GM21619 (cell line): ENCODE results near the gene MYO16.
A peak's percentile ranks its signal among the peaks of the same experiment; 100 is the strongest.
"Not testable (repeated sequence)": the region's sequence is repeated elsewhere in the genome, so short reads cannot be mapped to it uniquely, and the experiment has no call there.

Source experiments
- ATAC-seq: cut with Tn5 transposase; IDR thresholded peaks from one replicate; pipeline ENCODE4 v1.9.1; 2021; ENCODE audit not compliant: unreplicated experiment

Gene MYO16

GRCh38 chr13:108877300-108877699 lies 247.9 kb downstream of the MYO16 start:
- ATAC-seq, result no peak

DNA sequence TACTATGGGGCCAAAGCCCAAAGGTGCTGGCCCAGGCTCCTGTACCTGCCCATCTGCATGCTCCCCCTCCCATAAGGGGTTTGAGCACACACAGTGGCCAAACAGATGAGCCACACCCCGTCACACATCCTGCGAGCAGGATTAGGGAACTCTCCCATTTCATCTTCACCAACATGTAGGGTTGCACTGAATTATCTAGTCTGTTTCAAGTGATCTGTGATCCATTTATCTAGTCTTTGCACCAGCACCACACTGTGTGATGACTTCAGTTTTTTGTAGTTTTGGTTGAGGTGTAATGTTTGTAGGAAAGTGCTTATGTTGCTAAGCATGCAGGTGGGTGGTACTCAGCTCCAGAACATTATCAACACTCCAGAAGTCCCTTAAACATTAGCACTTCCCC lies 249.3 kb downstream of the MYO16 start:
- no peak for ATAC-seq

DNA sequence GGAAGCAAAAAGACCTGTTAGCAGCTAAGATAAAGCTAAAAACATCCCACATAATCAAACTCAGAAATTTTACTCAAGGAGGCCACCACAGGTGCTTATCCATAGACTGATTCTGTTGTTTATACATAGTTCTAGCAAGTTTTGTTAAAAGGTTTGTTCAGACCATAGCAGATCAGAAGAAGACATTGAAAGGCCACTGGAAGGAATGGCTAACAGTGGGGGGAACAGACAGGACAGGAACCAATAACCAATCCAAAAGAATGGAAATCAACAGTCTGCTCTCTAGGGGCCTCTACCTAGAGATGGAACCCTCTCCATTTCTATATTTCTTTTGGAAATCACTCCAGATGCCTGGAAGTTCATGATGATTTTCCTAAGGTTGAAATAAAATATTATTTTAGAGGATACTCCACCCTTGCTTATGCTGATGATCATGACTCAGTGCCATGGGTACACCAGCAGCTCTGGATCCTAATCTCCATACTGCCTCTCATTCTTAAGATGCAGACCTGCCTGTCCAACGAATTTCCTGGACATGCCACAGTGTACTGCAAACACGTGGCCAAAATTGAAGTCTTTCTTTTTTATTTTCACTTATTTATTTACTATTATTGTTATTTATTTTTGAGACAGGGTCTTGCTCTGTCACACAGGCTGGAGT lies 260.0 kb downstream of the MYO16 start:
- ATAC-seq, result no peak

DNA sequence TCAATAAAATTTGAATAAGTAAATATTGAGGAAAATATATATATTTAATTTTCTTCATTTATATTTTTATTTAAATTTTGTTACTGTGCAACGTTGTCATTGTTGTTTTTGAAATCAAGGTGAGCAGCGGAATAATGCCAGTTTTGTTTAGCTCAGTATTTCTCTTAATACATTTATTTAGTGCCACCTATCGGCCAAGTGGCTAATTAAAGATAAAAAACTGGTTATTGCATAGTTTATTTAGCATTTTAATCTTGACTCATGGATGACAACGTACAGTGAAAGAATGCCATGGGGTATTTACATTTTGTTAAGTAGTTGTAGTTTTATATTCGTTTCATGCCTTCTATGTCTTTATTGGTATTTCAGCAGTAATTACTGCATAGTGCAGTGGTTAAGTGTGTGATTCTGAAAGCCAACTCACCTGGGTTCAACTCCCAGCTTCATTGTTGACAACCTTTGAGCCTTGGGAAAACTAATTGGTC lies 265.9 kb downstream of the MYO16 start:
- no peak for ATAC-seq

DNA sequence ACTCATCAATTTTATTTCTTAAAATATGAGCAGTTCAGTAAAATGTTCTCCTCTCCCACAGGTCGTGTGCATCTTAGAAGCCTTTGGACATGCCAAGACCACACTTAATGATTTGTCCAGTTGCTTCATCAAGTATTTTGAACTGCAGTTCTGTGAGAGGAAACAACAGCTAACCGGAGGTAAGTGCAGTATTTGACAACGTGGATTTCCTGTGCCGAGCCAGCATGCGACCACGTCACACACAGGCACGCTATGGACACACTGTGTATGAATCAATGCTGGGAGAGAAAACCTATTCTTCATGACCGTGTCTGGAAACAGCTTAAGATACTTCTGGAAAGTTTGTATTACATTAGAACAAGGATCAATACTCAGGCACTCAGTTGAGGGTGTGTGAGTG lies 268.5 kb downstream of the MYO16 start:
- ATAC-seq, result peak; percentile 54

GRCh38 chr13:108902405-108903155 lies 273.2 kb downstream of the MYO16 start:
- ATAC-seq, result no peak

DNA sequence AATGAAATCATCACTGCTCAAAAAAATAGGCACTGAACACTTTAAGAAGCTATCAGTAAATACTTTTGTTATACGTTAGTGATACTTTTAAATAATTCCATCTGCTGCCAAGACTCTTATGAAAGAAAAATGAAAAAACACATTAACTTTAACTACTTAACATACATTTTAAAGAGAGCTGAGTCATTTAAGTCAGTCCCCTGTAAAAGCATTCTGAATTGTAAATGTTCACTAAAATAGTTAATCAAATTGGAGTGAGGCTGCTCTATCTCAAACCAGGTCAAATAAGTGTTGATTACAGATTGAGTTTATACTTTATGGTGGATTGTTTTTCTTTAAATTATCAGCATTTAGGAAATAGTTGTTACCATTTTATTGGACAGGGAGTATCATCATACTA lies 274.2 kb downstream of the MYO16 start:
- no peak for ATAC-seq

- no peak for ATAC-seq
These were observed 282.4 kb downstream of the MYO16 start for GRCh38 chr13:108911807-108912206.

GRCh38 chr13:108913731-108914130 lies 284.3 kb downstream of the MYO16 start:
- ATAC-seq, result not testable (repeated sequence)

DNA sequence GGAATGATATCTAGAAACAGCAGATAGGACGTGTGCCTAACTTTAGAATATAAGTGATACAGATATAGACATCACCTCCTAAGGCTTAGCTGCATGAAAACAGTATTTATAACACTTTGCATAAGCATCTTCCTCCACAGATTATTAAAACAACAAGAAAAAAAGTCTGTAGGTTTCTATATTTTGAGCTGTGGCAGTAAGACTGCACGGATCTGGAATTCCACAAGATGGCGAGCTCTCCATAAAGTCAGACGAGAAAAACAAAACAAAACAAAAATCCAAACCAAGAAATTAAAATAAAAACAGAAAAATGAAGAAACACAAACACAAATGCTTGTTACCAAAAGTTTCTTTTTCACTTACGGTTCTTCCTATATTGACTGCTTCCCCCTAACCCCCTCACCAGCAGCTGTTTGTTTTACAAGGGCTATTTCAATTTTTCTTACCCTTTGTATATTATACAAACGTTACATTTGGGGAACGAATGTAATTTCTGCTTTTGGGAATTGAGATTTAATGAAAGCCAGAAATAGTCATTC lies 285.8 kb downstream of the MYO16 start:
- ATAC-seq, result no peak

- ATAC-seq, result peak; percentile 86
These were observed 286.5 kb downstream of the MYO16 start for GRCh38 chr13:108915634-108916512.

DNA sequence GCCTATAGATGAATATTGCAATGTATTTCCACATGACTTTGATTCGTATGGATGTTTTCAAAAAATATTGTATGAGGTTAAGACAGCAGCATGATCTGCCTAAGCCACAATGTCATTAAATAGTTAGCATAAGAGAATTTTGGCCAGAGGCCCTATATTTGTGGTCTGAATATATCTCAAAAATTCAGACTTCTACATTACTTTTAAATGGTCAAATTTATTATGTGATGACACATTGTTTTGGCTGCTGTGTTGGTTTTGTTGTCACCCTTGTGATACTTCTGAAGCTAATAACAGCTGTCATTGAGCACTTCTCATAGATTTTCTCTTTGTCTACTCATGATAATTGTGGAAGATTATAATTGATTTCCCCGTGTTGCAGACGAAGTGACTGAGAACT lies 288.2 kb downstream of the MYO16 start:
- no peak for ATAC-seq

DNA sequence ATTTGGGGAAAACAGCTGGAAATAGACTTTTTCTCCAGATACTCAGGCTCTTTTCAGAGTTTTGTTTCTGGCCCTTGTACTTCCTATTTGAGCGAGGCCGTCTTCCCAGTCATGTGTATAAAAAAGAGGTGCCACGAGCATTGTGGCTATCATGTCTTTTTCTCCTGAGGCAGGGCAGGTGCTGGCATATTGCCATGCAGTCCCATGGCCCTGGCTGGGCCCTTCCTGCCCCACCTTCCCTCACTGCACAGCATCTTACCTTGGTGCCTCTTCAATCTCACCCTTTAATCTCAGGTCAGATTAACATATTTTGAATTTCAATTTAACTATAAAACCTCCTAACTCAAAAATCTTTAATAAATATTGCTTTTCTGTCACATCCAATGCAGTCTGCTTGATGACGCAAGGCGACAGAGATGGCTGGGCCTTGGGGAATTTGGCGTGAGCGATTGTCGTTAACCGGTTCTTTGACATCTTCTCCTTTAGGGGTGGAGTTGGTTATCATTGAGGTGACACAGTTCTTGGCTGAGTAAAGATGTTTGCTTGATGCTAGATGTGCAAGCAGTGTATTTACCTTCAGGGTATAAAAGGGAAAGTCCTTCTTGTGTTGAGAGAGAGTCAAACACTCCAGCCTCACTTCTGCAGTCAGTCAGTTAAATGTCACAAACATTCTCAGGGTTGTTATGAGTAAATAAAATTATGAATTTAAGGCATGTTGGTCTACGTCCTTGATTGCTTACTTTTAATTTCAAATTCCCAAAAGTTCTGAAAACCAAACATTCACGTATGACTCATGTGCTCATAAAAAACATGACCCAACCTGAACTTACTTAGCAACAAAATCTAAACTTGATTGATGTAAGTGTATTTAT lies 289.9 kb downstream of the MYO16 start:
- ATAC-seq, result no peak

DNA sequence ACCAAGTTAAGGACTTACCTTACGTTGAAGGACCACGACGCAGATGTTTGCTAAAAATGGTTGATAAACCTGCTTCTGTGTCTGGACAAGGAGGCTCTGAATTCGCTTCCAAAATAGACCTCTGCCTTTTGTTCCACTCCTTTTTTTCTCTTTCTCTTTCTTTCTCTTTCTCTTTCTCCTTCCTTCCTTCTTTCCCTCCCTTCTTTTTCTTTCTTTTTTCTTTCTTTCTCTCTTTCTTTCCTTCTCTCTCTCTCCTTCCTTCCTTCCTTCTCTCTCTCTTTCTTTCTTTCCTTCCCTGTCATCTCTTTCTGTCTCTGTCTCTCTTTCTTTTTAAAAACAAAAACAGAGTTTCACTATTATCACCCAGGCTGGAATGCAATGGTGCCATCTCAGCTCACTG lies 290.7 kb downstream of the MYO16 start:
- ATAC-seq, result no peak

DNA sequence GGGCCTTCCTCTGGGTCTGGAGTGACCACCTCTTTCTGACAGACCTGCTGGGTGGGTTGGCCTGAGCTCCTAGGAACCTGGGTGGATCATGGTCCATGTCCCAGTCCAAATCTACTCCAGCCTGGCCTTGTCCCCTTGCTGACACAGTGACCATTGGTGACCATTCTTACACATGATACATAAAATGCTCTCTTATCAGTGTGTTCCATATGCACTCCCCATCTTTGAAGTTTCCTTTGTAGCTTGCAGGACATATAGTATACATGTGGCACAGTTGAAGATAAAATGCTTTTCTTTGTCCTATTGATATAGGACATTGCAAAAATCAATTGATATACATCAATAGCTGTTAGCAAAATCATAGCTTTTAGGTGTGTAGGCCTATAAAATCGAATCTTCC lies 291.8 kb downstream of the MYO16 start:
- no peak for ATAC-seq

DNA sequence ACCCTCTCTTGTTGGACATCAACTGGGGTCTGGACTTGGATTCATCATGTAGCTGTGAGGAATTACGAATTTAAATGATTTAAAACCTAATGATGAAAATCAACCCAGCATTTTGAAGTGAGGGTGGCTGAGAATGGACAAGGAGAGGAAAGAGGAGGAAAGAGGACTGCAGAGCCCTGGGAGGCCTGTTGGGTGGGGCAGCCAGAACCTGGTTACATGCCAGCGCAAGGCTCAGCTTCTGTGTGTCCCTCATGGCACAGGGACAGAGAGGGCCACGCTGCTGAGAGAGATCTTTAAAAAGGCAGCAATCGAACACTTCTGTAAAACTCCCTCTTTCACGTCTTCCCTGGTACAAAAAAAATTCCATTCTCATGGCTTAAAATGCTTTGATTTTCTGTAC lies 292.7 kb downstream of the MYO16 start:
- ATAC-seq, result no peak

DNA sequence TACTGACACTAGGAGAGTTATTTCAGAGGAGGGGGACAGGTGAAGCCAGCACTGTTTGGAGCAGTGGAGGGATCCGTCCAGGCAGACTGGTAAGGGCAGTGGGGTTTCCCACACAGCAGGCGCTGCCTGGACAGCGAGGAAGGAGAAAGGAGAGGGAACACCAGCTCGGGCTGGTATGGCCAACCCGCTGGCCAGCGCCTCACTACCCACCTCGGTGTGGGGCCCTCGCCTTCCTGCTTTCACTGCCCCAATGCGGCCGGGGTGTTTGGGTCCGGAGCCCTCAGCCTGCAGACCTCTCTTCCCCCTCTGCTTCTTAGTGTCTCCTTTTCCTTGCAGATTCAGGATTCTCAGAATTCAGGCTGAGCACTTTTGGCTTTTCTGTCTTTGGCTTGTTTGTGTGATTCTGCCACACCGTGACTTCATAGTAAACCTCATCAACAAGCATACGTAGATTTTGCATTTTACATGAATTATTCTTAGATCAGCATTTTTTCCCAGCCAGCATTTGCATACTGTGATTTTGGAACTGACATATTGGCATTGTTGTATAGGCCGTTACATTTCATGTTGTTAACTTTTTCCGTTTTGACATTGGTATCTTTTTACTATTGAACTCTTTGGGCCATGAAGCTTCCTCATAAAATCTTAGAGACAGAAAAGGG lies 294.1 kb downstream of the MYO16 start:
- no peak for ATAC-seq

DNA sequence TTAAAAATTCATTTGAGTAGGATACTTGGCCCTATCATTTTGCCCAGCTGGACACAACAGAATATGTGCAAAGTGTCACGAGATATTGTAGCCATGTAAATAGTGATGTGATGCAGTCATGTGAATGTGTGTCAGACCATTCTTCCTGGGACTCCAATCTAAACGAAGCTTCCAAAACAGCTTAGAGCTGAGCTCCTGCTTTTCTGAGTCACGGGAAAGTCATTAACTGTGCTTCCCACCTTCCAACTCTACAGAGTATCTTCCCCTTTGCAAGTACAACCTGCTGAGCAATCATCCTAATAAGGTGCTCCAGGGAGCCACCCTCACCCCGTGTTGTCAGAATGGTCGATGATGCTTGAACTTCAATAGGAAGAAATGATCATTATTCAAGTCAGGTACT lies 294.7 kb downstream of the MYO16 start:
- ATAC-seq, result no peak

DNA sequence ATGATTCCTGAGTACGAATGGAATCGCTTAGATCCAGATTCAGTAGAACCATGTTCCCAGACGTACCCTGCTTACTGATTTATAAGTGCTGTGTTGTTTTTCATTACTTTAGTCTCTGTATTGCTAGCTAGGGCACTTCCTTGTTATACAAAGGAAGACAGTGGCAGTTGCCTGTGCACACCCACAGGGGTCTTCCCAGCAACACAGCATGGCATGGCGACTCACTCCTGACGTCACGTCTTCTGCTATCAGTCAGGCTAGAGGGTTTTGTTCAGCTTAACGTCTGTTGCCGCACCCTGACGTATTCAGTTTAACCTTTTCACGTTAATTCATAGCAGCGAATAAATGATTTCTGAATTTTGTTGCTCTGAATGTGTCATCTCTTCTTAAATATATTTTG lies 295.1 kb downstream of the MYO16 start:
- ATAC-seq, result no peak

- ATAC-seq, result no peak
These were observed 295.7 kb downstream of the MYO16 start for GRCh38 chr13:108925070-108925469.
